Activated CD4-positive, alpha-beta T cell treated with anti-CD3 and anti-CD28 coated beads, Interleukin-2, amount 50 U/mL, for 4 hours (primary cell): ENCODE results near the gene CHMP5.
A peak's percentile ranks its signal among the peaks of the same experiment; 100 is the strongest.

Experiments used
- DNase-seq, 2 experiments: peaks; one replicate each; pipeline ENCODE4 v3.0.0-alpha.2; 2020

CHMP5 gene

DNA sequence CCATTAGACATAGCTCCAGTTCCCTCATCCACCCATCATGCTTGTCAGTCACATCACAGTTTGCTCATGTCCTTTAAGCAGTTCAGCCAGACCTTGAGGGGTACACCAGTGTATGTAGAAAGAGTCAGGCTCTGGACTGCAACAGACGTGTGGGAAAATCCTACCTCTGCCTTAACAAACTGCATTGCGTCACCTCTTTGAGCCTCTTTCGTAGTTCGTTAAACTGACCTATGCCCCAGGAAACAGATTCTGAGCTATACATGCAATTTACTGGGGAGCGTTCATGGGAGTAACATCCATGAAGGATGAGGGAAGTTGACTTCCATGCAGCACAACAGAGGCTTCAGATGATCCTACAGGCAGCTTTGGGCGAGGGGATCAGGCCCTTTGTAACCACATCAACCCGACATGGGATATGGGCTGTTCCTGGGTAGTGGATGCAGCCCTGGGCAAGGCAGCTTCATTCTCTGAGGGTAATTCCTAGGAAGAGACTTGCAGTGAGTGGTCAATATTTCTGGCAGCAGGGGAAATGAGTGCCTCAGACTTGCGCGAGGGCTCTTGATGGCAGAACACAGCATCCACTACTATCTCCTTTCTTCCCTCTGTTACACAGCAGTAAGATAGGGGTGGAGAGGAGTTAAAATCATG, 20.6 kb upstream of the CHMP5 start:
- no peak for DNase-seq

DNA sequence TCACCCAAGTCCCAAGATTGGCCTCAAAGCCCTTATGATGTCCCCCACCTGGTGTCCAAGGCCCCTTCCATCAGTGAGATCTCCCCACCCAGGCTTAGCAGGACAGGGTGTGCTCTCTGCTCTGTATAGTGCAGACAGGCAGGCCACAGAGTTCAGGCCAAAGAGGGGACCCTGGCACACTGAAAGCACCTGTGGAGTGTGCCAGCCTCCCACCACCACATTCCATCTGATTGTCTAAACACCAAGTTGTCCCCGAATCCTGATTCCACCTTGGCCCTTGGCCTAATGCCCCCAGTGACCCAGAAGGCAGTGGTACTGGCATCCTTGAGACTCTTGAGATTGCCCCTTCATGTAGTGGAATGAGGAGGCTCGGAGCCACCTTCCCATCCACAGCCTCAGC, 19.5 kb upstream of the CHMP5 start:
- no peak for DNase-seq

DNA sequence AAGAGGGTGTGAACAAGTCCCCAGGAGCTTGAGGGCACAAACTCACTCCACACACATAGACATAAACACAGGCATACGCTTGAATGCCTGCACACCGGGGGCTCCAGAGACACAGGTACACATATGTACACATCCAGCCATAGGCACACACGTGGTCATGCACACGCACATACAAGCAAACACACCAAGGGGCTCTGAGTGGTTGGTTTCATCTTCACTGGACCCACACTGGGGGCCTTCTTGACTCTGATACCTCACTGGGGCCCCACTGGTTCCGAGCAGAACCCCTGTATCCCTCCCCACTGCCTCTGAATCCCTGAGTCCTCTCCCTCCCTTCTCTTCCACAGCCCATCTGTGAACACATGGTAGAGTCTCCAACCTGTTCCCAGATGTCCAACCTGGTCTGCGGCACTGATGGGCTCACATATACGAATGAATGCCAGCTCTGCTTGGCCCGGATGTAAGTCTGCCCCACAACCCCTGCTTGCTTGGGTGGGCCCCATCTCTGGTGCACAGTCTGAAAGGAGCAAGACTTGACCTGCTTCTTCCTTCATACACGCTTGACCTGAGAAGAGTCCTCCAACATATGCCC, 18.5 kb upstream of the CHMP5 start:
- no peak for DNase-seq

GRCh38 chr9:33248606-33249005, 16.2 kb upstream of the CHMP5 start:
- DNase-seq, result no peak

DNA sequence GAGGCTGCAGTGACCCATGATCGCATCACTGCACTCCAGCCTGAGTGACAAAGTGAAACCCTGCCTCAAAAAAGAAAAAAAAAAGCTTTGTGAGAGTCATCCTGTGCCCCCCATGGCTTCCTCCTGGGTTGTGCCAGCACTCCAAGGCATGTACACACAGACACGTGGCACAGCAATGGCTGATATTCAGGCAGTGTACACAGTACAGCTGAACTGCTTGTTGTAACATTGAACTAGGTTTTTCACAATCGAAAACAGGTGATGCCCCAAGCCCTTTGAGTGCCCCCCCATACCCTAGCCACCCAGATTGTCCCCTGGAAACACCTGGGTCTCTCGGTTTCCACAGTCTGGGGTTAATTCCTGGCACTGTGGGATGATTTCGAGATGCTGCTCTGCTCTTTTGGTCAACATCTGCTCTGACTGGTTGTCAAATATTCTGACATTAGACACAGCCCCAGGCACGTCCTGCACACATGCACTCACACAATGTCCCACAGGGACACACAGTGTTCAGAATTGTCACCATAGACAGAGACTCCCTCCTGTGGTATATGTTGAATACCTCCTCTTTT, 15.7 kb upstream of the CHMP5 start:
- DNase-seq, result no peak

GRCh38 chr9:33249983-33250382, 14.9 kb upstream of the CHMP5 start:
- no peak for DNase-seq

DNA sequence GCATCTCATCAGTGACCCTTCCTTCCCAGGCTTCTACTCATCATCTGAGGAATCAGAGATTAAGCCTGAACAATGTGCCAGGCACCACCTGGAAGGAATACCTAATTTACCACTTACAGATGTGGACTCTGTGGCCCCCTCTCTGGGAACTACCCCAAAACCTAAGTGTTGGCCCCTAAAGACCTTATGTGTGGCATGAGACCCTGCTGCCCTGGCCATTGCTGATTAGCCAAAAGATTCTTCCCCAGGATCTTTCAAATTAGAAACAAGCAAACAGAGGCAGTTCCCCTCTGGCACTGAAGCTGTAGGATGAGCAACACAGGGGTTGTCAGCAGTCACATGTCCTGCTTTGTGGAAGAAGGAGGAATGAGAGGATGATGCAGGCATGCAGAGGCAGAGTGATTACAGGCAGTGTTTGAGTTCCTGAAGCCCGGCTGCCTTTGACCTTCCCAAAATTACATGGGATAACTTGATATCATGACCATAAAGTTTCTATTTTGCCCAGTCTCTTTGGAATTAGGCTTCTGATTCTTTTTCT, 14.3 kb upstream of the CHMP5 start:
- DNase-seq, result no peak

DNA sequence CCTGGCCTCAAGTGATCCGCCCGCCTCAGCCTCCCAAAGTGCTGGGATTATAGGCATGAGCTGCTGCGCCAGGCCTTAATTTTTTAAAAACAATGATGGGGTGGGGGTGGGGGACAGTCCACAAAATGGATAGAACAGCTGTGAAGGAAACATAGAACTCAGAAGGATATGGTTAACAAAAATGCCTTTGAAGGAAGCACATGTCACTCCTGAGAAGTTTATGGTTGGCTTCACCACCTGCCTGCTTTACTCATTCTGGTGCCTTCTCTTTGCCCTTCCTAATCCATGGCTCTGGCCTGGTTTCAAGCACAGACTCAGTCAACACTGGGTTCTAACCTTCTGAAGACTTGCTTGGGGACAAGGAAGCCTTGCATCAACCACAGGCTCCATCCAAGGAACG, 10.6 kb upstream of the CHMP5 start:
- DNase-seq, result no peak

DNA sequence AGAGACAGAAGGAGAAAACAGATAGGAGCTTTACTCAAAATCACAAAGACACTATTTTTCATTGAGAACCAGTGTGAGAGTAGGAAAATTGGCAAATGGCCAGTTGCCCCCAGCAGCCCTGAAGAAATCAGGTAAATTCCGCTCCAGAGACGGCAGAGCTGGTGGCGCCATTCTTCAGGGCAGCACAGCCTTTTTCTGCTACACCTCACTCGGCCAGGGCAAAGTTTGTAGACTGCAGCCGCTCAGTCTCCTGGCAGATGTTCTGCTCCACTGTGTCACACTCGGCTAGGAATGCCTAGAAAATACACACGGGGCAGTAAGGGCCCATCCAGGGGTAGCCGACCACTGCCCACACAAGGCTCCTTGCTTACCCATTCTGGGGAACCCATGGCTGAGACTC, 9.8 kb upstream of the CHMP5 start:
- no peak for DNase-seq

- no peak for DNase-seq
These were observed 9.4 kb upstream of the CHMP5 start for GRCh38 chr9:33255471-33255870.

DNA sequence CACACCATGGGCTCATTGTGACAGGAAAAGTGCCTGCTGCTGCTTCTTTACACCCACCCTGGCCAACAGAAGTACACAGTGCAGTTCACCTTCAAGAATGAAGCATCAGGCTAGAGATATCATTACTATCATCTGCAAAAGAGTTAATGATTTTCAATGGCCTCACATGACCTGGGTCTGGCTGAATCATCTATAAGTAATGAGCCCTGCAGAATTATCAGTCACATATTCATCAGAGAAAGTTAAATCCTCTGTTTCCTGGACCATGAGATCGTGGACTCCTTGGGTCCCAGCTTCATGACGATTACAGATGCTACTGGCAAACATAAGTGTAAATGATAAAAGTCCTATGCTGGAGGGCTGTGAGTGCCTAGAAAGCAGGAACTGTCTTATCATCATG, 8.6 kb upstream of the CHMP5 start:
- DNase-seq, result no peak

- DNase-seq, result no peak
These were observed 7.6 kb upstream of the CHMP5 start for GRCh38 chr9:33257276-33257675.

- DNase-seq, result no peak
These were observed 4.5 kb upstream of the CHMP5 start for GRCh38 chr9:33260372-33260771.

DNA sequence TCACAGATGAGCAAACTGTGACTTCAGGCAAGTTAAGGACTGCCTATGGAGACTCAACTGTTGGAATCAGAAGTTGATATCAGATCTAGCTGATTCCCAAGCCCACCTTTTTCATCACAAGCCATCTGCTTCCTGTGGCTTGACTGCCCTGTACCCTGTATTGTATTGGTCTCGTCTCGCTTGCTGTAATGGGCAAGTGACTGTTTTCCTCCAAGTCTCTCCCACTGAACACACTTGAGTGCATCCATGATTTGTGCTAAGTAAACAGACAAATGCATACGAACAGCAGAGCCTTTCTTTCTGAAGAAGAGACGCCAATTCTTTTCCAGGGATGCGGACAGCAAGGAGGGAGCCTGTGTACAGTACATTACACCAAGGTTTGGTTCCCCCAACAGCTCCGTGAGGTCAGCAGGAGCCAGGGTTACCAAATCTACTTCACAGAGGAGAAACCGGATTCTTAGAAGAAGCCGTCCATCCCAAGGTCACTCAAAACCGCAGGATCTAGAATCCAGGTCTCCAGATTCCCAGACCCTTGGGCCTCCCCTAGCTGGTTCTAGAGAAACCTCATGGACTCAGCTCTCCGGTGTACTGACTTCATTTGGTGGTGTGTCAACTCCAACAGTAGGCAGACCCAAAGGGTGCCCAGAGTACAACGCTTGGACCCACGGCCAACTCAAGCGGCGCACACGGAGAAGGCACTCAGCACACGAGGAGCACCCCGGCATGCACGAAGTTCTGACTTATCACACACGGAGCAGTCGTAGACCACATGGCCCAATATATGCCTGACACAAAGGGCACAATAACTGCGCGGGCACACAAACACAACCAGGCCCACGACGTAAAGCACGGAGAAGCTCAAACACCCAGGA, 1.5 kb upstream of the CHMP5 start:
- DNase-seq, result peak; percentile 6 to 20

GRCh38 chr9:33264003-33264472, 811 bp upstream of the CHMP5 start:
- DNase-seq, result peak; percentile 23 to 26

DNA sequence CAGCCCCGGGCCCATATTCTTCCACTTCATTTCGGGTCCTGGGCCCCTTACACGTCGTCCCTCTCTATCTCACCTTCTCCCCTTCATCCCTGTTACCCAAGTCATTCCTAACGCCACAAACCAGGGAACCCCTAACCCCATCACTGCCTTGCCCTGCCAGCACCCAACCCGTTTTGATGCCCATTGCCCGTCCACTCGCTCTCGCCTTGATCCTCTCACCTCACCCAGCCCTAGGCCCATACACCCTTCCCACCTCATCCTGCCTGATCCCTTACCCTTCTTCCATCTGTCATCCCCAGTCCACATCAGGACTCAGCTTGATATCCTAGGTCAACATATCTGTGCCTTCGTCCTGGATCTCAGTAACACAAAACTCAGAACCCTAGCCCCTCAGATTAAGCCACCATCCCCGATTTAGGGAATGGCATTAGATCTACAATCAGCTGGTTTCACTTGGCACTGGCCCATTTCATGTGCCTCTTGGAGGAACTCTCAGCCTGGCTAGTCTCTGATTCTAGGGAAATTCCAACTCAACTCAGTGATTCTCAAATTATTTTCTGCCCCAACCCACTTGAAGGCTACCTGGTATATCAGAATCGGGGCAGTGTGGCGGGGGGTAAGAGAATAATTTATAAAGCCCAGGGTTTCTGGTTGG, 489 bp downstream of the CHMP5 start:
- no peak for DNase-seq

- no peak for DNase-seq
These were observed 2.4 kb downstream of the CHMP5 start for GRCh38 chr9:33267151-33267767.

DNA sequence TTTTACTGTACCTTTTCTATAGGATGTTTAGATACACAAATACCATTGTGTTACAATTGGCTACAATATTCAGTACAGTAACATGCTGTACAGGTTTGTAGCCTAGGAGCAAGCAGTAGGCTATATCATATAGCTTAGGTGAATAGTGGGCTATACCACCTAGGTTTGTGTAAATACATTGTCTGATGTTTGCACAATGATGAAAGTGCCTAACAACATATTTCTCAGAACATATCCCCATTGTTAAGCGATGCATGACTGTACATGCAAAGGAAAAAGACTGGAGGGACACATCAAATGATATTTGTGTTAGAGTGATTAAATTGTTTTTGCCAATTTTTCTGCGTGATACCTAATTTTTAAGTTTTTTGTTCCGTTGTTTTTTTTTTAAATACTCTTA, 5.3 kb downstream of the CHMP5 start:
- no peak for DNase-seq

GRCh38 chr9:33272061-33272460, 7.2 kb downstream of the CHMP5 start:
- DNase-seq, result no peak

GRCh38 chr9:33273266-33273971, 8.6 kb downstream of the CHMP5 start:
- DNase-seq, result no peak

- DNase-seq, result no peak
These were observed 9.1 kb downstream of the CHMP5 start for GRCh38 chr9:33273972-33274328.

DNA sequence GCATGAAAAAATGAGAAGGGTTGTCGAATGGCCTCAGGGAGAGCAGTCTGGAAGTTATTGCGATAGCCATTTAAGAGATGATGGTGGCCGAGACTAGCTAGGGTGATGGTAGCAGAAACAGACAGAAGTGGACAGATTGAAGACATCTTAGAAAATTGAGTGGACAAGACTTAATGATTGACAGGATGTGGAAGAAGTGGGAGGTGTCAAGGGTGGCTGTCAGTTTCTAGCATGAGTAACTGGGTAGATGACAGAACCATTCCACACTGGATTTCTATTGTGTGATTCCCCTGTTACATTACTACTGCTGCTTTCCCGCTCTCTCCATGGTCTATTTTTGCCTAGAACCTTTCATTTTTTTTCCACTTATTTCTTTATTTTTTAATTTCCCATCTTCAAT, 12.6 kb downstream of the CHMP5 start:
- no peak for DNase-seq
